ENCODE data around the gene C1orf52. TPM values are rescaled to one million over a fixed set of nuclear protein-coding genes. Genes with fewer than 3 reads are reported as not detected.

The C1orf52 gene
- total RNA-seq, 1 experiment from 2014 or later = 22.5 TPM

DNA sequence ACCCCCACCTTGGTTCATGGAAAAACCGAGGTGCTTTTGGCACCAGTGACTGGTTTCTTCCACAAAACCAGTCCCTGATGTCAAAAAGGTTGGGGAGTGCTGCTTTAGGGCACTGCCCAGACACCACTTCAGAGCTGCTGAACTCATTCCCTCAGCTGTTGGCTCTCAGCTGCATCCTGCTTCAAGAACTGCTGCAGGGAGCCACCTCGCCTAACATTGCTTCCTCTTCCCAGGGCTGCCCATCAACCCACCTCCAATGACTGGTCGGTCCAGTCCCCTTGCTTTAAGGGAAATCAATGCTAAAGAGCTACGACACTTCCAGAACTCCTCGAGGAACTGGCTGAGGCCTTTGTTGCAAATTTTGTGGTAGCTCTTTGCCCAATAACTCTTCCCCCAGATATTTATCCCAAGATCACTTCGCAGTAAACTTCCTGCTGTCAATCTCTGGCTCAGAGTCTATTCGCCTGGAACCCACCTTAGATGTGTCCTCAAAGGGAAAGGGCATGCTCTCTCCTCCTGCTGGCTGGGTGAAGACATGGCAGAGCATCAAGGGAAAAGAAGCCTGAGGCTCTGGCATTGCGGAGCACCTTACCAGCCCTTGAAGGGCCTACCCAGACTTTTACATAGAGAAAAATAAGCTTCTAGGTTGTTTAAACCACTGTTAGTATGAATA is 29.0 kb downstream of the C1orf52 start:
- no peak for DNase-seq (ENCODE audit: low read depth)

DNA sequence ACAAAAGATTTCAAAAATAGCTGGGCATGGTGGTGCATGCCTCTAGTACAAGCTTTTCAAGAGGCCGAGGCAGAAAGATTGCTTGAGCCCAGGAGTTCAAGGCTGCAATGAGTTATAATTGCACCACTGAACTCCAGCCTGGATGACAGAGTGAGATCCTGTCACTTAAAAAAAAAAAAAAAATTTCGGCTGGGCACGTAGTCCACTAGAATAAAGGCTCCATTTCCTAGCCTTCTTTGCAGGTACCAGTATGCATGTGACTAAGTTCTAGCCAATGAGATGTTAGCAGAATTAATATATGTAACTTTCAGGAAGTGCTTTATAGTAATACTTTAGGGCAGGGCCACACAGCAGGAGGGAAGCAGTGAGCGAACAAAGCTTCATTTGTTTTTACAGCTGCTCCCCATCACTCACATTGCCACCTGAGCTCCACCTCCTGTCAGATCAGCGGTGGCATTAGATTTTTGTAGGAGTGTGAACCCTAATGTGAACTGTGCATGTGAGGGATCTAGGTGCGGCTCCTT is 29.8 kb downstream of the C1orf52 start:
- no peak for DNase-seq (ENCODE audit: low read depth)

DNA sequence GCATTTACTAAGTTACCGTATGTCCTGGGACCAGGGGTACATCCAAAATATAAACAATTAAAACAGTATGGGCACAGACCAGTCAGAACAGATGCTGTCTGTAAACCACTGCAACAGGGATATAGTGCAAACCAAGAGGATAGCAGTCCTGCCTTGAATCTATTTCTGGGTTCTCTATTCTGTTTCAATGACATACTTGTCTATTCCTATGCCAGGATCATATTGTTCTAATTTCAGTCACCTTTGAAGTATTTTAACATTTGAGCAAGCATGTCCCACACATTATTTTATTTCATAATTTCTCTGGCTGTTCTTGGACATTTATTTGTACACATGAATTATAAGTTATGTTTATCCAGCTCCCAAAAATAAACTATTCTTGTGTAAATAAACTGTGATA is 30.5 kb downstream of the C1orf52 start:
- DNase-seq (ENCODE audit: low read depth) = no peak

DNA sequence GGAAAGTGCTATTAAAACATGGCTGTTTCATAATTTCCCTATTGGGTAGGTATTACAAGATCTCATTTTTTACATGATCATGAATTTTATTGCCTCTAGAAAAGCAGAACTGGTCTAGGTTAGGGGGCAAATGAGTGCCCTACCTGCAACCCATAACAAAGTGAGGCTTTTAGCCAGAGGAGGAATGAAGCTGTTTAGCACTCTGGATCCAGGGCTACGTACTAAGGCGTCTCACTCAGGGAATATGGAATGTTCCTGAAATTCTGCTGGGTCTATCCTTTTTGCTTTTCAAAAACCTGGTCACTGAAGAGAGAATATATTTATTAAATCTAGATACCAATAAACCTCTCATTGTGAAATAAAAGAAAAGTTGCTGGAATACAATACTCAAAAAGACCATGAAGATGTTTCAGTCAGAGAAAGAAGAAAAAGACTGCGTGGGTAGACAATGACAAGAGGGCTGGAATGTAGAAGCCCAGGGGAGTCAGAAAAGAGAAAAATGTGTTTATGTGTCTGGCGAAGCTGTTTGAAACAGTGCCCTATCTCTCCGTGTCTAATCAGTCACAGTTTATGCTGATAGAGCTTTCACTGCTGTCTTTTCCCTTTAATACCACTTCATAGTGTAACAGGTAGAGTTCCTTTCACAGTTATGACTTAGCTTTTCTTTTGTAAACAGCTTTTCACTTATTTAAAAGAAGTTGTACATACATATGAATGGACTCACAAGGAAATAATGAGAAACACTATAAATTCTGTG is 33.7 kb downstream of the C1orf52 start:
- DNase-seq (ENCODE audit: low read depth) = no peak

DNA sequence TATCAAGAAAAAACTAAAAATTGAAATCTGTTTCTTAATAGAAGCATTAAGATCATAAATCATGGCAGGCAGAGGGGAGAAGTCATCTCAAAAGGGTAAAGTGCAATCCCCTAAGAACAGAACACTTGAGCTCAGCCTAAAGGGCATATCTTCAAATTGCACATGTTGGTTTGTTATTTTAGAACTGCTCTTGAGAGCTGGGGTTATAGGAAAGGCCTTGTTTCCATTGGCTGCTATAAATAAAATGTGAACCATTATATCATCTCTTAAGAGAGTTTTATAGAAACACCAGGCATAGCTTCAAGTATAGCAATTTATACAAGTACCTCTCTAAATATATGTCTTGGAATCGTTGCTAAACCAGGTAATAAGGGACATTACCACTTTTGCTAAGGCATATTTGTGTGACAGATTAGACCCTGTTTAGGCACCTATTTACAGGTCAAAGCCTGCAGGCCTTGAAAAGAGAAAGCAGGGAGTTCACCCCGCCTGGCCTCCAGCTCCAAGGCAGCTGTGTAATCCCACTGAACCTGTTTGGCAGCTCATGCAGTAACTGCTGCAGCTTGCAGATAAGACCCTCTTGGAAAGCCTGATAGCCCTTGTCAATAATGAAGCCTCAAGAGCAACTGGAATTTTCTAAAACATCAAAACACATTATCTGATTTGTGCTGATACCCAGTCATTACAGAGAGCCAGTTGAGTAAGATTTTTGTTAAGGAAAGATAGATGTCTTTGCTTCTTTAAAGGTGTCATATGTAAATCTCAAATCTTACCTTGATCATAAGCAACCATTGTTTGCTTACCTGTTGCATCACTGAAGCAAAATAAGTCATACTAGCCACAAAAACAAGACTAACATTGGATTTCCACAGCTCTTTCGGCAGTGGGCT is 34.5 kb downstream of the C1orf52 start:
- DNase-seq (ENCODE audit: low read depth) = no peak

DNA sequence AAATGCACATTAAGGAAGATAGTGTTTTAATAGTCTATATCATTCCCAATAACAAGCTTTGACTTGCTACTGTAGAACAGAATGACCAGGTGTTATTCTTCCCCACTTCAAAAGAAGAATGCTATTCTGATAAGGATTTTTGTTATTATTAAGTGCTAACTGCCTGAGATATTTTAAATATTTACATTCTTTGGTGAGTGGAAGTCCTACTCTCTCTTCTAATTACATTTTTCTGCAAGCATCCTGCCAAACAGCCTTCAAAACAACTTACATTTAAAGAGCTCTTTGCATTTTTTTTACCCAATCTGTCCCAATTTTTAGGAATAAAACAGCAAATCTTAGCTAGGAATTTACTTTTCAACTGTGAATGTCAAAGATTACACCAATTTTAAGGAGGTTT is 35.2 kb downstream of the C1orf52 start:
- no peak for DNase-seq (ENCODE audit: low read depth)

DNA sequence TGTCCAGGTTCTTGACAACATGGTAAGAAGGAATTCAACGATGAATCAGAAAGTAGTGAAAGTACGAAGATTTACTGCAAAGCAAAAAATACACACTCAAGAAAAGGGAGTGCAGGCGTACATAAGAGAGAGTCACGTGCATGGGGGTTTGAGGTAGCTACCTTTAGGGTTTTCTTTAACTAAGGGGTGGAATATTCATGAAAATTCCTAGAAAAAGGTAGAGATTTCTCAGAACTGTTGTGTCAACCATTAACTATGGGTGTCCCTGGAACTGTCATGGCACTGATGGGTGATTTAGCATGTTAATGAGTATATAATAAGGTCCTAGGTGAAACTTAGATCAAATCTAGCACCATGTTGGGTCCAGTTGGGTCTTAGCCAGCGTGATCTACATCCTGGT is 36.1 kb downstream of the C1orf52 start:
- DNase-seq (ENCODE audit: low read depth) = no peak

DNA sequence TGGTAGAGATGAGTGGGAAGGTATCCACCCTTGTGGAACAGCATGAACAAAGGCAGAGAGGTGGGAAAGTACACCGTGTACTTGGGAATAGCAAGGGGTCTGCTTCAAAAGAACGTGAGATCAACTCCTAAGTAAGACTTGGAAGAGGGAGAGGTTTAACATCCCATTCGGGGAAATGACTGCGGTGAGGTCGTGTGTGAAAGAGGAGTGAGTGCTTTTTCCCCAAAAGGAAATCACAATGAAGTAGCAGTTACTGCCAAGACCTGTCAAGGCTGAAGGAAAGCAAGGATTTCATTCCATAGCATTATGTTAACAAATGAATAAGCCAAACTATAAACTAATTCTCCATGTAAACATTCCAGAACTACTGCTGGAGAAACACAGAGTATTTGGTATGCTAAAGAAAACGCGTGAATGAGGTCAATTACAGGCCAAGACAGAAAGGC is 38.7 kb downstream of the C1orf52 start:
- no peak for DNase-seq (ENCODE audit: low read depth)

DNA sequence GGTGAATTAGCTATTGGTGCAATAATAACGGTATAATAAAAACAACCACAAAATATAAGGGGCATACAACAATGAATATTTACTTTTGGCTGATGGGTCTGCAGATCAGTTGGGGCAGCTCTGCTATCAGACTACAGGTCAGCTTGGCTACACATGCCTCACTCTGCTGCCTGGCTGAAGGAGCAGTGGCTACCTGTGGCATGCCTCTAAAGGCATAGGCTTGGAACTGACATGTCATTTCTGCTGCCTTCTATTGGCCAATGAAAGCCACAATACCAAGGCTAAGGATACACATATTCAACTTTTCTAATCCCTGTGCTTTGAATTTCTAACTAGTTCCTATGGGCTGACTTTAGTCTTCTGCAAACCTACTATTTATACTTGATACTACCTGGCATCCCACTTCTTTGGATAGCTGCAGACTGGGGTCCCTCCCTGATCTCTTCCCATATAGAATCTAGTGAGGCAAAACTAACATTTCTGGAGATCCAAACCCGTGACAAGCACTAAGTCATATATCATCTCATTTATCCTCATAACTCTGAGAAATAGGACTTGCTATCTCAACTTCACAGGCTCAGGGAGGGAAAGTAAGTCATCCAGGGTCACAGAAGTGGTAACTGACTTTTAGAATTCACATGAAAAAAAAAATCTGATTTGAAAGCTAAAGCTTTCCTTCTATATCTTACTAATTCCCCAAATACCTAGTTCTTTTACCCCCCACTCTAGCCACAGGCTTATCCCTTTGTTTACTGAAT is 39.4 kb downstream of the C1orf52 start:
- DNase-seq (ENCODE audit: low read depth) = no peak

DNA sequence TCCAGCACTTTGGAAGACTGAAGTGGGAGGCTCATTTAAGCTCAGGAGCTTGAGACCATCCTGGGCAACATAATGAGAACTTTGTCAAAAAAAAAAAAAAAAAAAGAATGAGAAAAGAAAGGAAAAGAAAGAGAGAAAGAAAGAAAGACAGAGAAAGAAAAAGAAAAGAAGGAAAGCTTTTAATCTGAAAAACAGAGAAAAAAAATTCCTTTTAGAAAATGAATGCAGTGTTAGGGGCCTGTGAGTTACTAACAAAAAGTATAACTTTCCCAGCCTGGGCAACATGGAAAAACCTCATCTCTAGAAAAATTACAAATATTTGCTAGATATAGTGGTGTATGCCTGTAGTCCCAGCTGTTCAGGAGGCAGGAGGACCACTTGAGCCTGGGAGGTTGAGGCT is 42.8 kb downstream of the C1orf52 start:
- DNase-seq (ENCODE audit: low read depth) = no peak

DNA sequence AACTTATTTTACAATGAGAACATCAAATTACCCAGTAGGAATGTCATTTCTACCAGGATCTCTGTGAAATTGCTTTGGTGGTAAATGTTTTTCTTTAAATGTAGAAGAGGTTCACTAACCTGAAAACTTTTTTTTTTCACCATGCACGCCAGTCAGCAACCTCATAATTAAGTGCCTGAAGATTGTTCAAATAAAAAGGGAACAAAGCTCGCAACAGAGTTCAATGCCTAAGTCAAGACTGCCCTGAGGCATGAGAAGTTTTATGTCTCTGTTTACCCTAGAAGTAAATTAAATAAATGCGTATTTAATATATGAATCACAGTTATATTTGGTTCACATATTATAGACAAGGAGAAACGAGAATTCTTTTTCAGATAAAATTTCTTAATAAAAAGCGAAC is 44.8 kb downstream of the C1orf52 start:
- DNase-seq (ENCODE audit: low read depth) = no peak

DNA sequence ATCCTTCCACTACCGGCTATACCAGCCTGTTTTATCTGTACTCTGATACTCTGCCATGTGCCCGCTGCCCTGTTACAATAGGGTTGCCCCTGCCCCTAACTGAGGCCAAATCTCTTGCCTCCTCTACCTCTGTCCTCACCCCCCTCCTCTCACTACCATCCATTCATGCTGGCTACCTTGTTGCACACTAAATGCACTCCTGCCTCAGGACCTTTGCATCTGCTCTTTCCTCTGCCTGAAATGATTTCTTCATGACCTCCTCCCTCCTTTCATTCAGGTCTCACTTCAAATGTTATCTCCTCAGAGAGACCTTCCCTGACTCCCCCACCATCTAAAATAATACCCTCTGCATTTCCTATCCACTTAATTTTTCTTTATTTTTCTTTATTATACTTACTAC is 51.0 kb downstream of the C1orf52 start:
- DNase-seq (ENCODE audit: low read depth) = no peak

DNA sequence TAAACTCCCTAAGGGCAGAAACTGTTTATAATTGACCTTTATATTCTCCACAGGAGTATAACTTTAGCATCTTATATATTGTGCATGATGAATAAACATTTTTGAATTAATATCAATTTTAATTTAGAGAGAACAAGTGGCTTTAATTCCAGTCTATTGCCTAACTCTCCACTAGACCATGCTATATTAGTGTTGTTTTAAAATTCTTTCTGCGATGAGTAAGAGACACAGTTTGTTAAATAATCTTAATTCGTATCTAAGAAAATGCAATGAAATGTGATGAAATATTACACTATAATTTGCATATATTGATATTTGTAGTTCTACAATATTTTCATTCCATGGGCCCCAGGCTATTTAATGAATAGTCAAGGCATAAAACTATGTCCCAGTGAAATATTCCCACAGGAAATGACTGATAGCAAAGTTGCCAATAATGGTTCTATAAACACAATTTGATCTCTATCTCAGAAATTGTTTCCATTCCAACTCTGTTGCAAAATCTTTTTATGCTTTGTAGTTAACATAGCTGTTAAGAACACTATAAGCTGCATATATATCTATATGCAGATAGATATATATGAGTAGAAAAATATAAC is 55.8 kb downstream of the C1orf52 start:
- no peak for DNase-seq (ENCODE audit: low read depth)

DNA sequence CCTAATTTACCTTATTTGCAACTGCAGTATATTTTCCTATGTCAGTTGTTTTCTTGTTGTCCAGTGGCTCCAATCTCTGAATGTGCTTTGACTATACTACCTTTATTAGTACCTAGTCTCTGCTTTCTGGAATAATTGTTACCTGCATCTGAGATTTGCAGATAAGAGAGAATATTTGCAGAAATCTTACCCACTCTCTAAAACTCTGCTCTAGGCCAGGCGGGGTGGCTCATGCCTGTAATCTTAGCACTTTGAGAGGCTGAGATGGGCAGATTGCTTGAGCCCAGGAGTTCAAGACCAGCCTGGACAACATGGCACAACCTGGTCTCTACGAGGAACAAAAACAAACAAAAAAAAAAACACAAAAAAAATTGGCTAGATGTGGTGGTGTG is 56.6 kb downstream of the C1orf52 start:
- DNase-seq (ENCODE audit: low read depth) = no peak

DNA sequence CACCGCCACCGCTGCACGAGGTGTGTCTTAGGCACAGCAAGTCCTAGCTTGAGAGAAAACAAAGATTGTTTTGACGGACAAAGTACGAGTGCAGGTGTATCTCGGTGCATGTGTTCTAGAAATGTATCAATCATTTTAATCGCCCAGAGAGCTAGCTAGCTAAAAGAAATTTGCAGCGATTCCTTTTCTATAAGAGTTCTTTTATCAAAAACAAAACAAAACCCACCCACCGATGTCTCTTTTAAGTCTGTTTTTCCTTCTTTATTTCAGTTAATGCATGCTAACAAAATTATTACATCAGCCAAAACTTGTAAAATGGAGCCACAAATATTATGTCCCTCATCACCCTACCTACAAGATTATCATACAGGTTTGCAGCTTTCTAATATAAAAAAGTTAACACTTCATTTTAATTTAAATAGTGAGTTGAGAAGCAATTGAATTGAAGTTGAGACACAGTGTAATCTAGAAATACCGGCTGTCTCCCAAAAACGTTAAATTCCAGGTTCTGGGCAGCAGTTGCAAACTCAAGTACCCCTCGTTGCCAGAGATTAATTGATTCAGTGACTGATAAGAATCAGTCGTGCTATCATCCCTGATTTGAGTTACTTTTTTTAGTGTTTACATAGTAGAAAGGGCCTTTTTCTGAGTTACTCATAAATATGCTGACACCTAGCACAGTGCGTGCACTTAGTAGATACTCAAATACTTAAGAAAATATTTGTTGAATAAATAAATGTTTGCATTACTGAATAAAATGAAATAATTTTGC is 57.2 kb downstream of the C1orf52 start:
- no peak for DNase-seq (ENCODE audit: low read depth)

DNA sequence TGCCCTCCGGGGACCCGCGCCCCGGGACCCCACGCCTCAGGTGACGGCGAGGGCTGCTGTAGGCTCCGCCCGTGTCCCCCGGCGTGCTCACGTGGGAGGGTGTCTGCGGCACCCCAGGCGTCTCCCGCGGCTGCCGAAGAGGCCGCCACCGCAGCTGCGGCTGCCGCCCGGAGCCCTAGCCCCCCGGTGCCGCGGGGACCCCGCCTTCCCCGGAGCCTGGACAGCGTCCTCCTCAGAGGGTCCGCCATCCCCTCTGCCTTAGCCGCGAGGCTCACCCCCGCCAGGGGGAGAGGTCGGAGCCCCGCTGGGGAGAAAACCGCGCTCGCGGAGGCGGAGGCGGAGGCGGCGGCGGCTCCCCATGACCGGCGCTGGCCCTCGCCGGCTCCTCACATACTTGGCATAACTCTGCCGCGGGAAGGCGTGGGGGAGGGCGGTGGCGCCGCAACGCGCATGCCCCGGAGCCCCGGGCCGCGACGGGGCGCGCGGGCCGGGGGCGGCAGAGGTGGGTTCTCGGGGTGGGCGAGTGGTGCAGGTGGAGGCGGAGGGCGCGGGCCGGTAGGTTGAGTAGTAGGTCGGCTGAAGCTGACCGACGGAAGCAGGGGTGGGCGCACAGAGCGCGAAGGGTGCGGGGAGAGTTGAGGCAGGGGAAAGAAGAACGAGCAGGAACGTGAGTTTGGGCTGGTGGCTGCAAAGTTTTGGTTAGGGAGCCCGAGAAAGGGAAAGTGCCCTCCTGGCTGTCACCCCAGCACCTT is 57.9 kb downstream of the C1orf52 start:
- peak; percentile 57 for DNase-seq (ENCODE audit: low read depth)

DNA sequence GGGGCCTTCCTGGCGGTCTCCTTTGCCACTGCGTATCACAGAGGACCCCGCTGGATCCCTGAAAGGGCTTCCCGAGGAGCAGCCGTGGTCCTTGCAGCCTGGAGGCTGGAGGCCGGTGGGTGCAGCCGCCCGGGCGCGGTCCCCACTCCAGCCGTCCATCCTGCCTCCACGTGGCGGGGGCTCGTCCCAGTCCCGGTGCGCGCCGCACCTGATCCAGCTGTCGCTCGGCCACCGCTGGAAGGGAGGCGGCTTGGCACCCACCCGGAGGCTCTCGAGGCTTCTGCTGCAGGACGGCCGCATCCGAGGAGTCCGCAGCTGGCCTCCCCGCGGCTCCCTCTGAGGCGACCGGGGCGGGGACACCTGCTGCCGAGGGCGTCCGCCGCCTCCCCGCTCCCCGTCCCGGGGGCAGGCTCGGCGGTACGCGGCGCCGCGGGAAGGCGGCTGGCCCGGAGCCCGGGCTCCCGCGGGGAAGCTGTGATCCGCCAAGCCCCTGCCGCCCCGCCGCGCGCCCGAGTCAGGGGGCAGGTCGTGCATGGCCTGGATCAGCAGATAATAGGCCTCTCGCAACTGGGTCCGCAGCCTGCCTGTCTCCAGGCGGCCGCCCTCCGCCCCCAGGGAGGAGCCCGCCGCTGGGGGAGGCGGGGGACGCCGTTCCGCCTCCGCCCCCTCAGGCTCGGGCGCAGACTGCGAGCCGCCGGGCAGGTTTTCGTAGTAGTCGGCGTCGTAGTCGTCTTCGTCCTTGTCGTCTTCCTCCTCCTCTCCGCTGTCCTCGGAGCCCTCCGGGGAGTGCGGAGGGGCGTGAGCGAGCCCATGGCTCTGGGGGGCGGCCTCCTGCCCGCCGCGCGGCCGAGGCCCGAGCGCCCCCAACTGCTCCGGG is 58.8 kb downstream of the C1orf52 start, which contains the start of gene SYDE2:
TSS of gene SYDE2 (minus strand) at position 554 of the 877 bp plus-strand sequence. CDS start at position 534, 20 bp downstream.
- DNase-seq (ENCODE audit: low read depth) = peak; percentile 60
